ENCODE results near the gene SULT1A1. TPM values are rescaled to one million over a fixed set of nuclear protein-coding genes. Genes with fewer than 3 reads are reported as not detected.

The SULT1A1 gene
- total and polyA plus RNA-seq, 2 of the 13 experiments (the other 11 are each of a cell fraction or from before 2014, with no cell fraction given): 114 to 147 TPM

DNA sequence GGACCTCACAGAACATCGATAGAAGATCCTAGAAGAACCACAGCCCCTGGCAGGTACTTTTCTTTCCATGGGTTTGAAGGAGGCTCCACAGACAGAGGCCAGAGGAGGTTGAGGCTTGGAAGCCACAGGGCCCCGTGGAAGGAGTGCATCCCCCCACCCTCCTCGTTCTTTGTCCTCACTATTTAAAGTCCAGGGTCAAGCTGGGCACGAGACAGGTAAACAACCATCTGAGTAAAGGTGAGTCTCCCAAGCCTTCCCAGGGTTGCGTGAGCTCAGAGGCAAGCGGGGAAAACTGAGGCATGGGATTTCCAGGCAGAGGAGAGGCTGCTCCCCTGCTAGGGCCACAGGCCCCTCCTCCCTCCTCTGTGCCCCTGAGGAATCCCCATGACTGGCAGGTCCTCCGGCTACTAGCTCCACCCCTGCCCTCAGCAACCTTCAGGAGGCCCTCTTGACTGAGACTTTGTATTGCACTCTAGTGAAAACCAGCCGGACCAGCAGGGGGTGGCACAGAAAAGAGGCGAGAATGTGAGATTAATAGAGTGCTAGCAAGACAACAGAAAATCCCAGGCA lies 12.1 kb downstream of the SULT1A1 start (continued):
- TF ChIP-seq MIER3 (CRISPR knock-in tag; IDR thresholded peaks at IDR 0.05; ENCODE audit: borderline replicate concordance) (0 out of 2 replicates have a peak, but pooled peaks have one; percentile 14), FOXP1 (IDR thresholded peaks at IDR 0.05) (no peak), FOXP1 (CRISPR knock-in tag; IDR thresholded peaks at IDR 0.05) (peak; percentile 58), ZMYM3 (CRISPR knock-in tag; IDR thresholded peaks at IDR 0.05) (0 out of 2 replicates have a peak, but pooled peaks have one; percentile 52), HNRNPLL (IDR thresholded peaks at IDR 0.05; ENCODE audit: low read depth, low read length, poor library complexity, severe bottlenecking) (no peak), ZKSCAN5 (CRISPR knock-in tag; IDR thresholded peaks at IDR 0.05) (no peak), ZNF101 (CRISPR knock-in tag; IDR thresholded peaks at IDR 0.05; ENCODE audit: borderline replicate concordance, low read depth) (no peak), ZNF746 (CRISPR knock-in tag; IDR thresholded peaks at IDR 0.05) (peak; percentile 1; the same call in 1 of the 2 replicates), SAP130 (CRISPR knock-in tag; IDR thresholded peaks at IDR 0.05; ENCODE audit: low read depth) (peak; percentile 46; the same call in 1 of the 2 replicates), SMAD1 (CRISPR knock-in tag; IDR thresholded peaks at IDR 0.05; ENCODE audit: borderline replicate concordance, low read depth) (no peak), TARDBP (CRISPR knock-in tag; IDR thresholded peaks at IDR 0.05) (peak; percentile 70; the same call in 1 of the 2 replicates), TSC22D2 (CRISPR knock-in tag; IDR thresholded peaks at IDR 0.05; ENCODE audit: borderline replicate concordance) (no peak)
- TF ChIP-seq, protein P1, sequence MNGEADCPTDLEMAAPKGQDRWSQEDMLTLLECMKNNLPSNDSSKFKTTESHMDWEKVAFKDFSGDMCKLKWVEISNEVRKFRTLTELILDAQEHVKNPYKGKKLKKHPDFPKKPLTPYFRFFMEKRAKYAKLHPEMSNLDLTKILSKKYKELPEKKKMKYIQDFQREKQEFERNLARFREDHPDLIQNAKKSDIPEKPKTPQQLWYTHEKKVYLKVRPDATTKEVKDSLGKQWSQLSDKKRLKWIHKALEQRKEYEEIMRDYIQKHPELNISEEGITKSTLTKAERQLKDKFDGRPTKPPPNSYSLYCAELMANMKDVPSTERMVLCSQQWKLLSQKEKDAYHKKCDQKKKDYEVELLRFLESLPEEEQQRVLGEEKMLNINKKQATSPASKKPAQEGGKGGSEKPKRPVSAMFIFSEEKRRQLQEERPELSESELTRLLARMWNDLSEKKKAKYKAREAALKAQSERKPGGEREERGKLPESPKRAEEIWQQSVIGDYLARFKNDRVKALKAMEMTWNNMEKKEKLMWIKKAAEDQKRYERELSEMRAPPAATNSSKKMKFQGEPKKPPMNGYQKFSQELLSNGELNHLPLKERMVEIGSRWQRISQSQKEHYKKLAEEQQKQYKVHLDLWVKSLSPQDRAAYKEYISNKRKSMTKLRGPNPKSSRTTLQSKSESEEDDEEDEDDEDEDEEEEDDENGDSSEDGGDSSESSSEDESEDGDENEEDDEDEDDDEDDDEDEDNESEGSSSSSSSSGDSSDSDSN (CRISPR knock-in tag; IDR thresholded peaks at IDR 0.05): peak; percentile 40; the same call in 1 of the 2 replicates
- TF ChIP-seq, protein P2, sequence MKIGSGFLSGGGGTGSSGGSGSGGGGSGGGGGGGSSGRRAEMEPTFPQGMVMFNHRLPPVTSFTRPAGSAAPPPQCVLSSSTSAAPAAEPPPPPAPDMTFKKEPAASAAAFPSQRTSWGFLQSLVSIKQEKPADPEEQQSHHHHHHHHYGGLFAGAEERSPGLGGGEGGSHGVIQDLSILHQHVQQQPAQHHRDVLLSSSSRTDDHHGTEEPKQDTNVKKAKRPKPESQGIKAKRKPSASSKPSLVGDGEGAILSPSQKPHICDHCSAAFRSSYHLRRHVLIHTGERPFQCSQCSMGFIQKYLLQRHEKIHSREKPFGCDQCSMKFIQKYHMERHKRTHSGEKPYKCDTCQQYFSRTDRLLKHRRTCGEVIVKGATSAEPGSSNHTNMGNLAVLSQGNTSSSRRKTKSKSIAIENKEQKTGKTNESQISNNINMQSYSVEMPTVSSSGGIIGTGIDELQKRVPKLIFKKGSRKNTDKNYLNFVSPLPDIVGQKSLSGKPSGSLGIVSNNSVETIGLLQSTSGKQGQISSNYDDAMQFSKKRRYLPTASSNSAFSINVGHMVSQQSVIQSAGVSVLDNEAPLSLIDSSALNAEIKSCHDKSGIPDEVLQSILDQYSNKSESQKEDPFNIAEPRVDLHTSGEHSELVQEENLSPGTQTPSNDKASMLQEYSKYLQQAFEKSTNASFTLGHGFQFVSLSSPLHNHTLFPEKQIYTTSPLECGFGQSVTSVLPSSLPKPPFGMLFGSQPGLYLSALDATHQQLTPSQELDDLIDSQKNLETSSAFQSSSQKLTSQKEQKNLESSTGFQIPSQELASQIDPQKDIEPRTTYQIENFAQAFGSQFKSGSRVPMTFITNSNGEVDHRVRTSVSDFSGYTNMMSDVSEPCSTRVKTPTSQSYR (CRISPR knock-in tag; IDR thresholded peaks at IDR 0.05; ENCODE audit: borderline replicate concordance): peak; percentile 52; the same call in 1 of the 2 replicates
- TF ChIP-seq, protein P3, sequence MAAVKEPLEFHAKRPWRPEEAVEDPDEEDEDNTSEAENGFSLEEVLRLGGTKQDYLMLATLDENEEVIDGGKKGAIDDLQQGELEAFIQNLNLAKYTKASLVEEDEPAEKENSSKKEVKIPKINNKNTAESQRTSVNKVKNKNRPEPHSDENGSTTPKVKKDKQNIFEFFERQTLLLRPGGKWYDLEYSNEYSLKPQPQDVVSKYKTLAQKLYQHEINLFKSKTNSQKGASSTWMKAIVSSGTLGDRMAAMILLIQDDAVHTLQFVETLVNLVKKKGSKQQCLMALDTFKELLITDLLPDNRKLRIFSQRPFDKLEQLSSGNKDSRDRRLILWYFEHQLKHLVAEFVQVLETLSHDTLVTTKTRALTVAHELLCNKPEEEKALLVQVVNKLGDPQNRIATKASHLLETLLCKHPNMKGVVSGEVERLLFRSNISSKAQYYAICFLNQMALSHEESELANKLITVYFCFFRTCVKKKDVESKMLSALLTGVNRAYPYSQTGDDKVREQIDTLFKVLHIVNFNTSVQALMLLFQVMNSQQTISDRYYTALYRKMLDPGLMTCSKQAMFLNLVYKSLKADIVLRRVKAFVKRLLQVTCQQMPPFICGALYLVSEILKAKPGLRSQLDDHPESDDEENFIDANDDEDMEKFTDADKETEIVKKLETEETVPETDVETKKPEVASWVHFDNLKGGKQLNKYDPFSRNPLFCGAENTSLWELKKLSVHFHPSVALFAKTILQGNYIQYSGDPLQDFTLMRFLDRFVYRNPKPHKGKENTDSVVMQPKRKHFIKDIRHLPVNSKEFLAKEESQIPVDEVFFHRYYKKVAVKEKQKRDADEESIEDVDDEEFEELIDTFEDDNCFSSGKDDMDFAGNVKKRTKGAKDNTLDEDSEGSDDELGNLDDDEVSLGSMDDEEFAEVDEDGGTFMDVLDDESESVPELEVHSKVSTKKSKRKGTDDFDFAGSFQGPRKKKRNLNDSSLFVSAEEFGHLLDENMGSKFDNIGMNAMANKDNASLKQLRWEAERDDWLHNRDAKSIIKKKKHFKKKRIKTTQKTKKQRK (IDR thresholded peaks at IDR 0.05; ENCODE audit: low read length): no peak
- TF ChIP-seq, protein P4, sequence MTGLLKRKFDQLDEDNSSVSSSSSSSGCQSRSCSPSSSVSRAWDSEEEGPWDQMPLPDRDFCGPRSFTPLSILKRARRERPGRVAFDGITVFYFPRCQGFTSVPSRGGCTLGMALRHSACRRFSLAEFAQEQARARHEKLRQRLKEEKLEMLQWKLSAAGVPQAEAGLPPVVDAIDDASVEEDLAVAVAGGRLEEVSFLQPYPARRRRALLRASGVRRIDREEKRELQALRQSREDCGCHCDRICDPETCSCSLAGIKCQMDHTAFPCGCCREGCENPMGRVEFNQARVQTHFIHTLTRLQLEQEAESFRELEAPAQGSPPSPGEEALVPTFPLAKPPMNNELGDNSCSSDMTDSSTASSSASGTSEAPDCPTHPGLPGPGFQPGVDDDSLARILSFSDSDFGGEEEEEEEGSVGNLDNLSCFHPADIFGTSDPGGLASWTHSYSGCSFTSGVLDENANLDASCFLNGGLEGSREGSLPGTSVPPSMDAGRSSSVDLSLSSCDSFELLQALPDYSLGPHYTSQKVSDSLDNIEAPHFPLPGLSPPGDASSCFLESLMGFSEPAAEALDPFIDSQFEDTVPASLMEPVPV (CRISPR knock-in tag; IDR thresholded peaks at IDR 0.05): peak; percentile 19; the same call in 1 of the 2 replicates
- TF ChIP-seq, protein P5, sequence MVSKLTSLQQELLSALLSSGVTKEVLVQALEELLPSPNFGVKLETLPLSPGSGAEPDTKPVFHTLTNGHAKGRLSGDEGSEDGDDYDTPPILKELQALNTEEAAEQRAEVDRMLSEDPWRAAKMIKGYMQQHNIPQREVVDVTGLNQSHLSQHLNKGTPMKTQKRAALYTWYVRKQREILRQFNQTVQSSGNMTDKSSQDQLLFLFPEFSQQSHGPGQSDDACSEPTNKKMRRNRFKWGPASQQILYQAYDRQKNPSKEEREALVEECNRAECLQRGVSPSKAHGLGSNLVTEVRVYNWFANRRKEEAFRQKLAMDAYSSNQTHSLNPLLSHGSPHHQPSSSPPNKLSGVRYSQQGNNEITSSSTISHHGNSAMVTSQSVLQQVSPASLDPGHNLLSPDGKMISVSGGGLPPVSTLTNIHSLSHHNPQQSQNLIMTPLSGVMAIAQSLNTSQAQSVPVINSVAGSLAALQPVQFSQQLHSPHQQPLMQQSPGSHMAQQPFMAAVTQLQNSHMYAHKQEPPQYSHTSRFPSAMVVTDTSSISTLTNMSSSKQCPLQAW (CRISPR knock-in tag; IDR thresholded peaks at IDR 0.05): no peak
